Measurements from ENCODE around the gene ACTN4.
"Not testable (repeated sequence)": the region's sequence is repeated elsewhere in the genome, so short reads cannot be mapped to it uniquely, and the experiment has no call there.

ACTN4 gene

DNA sequence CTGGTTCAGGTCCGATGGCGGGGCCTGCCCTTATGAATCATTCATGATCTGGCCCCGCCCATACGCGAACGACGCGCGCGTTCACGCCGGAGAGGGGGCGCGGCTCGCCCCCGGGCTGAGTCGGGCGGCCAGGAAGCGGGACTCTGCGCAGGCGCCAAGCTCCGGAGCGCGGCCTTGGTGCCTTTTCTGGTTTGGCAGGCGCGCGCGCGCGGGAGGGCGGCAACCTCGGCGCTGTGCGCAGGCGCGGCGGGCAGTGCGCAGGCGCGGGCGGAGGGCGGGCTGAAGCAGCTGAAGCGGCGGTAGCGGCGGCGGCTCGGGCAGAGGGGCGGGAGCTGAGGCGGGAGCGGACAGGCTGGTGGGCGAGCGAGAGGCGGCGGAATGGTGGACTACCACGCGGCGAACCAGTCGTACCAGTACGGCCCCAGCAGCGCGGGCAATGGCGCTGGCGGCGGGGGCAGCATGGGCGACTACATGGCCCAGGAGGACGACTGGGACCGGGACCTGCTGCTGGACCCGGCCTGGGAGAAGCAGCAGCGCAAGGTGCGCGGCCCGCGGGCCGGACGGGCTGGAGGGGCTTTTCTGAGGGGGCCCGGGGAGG lies at the start of gene ACTN4:
Gene ACTN4, plus strand, starts transcription at position 282 of the 598 bp plus-strand sequence. Its CDS starts 97 bp downstream, at position 379.
- peak; percentile 99 for DNase-seq (ENCODE audit: low spot score)

GRCh38 chr19:38599722-38600121 lies 47.7 kb upstream of the ACTN4 start:
- no peak for DNase-seq (ENCODE audit: low spot score)

DNA sequence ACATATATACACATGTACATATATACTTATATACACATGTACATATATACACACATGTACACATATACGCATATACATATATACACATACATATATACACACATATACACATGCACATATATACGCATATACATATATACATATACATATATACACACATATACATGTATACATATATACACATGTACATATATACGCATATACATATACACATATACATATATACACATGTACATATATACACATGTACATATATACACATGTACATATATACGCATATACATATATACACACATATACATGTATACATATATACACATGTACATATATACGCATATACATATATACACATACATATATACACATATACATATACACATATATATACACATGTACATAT lies 44.6 kb upstream of the ACTN4 start:
- DNase-seq (ENCODE audit: low spot score) = not testable (repeated sequence)

DNA sequence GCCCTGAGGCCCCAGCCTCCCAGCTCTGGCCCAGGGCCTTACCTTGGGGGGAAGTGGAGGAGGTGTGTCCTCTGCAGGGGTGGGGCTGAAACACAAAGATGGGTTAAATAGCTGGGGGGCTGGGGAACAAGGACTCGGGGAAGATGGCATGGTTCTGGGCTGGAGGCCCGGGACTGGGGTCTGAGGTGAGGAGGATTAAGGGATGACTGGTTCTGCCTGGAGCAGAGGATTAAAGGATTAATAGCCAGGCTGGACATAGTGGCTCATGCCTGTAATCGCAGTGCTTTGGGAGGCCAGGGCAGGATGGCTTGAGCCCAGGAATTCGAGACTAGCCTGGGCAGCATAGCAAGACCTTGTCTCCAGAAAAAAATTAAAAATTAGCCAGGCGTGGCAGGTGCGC lies 41.3 kb upstream of the ACTN4 start:
- DNase-seq (ENCODE audit: low spot score) = no peak

DNA sequence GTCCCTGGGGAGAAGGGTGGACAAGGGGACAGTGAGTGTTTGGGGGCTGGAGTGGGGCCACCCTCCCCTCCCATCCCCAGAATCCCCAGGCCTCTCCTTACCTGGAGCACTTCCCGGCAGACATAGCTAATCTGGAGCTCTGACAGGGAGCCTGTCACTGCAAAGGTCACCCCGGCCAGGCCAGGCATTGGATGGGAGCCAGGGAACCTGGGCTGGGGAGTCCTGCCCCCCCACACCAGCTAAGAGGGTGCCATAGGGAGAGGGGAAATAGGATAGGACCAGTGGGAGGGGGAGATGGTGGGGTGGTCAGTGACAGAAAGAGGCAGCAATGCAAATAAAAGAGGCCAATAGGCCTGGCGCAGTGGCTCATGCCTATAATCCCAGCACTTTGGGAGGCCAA lies 33.2 kb upstream of the ACTN4 start:
- DNase-seq (ENCODE audit: low spot score) = no peak

GRCh38 chr19:38615007-38615581 lies 32.4 kb upstream of the ACTN4 start:
- no peak for DNase-seq (ENCODE audit: low spot score)

DNA sequence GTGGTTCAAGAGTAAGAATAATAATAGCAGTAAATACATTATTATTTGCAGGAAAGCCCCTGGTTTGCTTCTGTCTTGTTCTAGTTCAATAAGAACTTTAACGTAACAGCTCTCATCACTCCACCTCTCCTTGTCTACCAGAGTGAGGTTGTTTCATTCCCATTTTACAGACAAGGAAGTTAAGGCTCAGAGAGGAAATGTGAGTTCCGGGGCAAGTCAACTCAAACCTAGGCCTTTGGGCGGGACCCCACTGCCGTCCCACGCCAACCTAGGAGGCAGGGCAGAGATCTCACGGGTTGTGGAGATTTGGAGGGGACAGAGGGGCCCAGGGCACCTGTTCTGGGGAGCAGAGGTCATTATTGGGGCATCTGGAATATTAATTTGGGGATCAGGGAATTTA lies 31.2 kb upstream of the ACTN4 start:
- DNase-seq (ENCODE audit: low spot score) = no peak

DNA sequence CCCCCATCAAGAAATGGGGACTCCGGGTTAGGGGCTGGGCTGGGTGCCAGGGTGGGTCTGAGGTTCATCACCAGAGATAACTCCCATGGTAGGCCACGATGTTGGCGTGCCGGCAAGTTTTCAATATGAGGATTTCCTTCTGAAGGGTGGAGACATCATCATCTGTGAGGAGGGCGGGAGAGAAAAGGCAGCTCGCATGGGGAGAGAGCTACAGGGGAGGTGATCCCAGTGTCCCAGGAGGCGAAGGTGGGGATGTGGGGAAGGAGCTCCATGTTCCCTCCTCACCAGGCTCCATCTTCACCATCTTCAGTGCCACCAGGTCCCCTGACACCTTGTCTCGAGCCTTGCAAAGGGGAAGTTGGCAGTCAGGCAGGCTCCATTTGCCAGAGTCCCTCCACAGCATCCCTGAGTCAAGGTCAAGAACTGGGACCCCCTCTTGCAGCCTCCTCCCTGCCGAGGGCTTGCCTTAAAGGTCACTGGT lies 30.1 kb upstream of the ACTN4 start:
- DNase-seq (ENCODE audit: low spot score) = no peak

GRCh38 chr19:38617764-38618589 lies 29.5 kb upstream of the ACTN4 start, which contains the start of gene MAP4K1:
TSS of gene MAP4K1 (minus strand) at chr19:38617953. CDS start at chr19:38617895, 58 bp downstream.
- DNase-seq (ENCODE audit: low spot score) = no peak

- DNase-seq (ENCODE audit: low spot score) = peak; percentile 99
Measured at GRCh38 chr19:38618590-38619360, 28.7 kb upstream of the ACTN4 start, which contains the start of gene EIF3K. TSS of gene EIF3K (plus strand) at chr19:38619188. CDS start at chr19:38619269, 81 bp downstream.

DNA sequence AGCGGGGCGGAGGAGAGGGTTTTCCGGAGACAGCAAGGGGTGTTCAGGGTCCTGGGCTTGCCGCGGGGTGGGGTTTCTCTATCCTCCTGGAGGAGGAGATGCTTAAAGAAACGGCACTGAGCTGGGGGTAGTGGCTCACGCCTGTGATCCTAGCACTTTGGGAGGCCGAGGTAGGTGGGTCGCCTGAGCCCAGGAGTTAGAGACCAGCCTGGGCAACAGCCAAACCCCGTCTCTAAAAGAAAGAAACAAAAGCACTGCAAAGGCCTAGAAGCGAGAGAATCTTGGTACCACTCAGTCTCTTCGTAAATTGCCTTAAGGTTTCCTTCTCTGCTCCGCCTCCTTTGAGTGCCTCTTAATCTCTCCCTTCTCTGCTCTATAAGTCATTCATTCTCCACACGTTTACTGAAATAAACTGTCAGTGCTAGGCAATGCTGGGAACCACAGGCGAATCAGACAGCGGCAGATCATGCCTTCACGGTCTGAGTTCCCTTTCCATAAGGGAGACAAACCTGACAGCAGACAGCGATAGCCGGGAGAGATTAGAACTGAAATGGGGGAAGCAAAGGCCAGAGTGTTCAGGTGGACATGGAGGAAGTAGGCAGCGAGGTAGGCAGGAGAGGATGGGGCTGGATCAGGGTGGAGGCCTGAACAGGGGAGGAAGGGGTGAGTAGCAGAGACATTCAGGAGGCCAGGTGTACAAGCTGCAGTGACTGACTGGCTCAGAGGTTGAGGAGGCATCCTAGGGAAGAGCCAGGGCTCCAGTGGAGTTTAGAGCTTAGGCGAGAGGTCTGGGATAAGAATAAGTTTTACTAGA lies 27.9 kb upstream of the ACTN4 start:
- DNase-seq (ENCODE audit: low spot score) = no peak

- DNase-seq (ENCODE audit: low spot score) = no peak
Measured at GRCh38 chr19:38624822-38625221, 22.6 kb upstream of the ACTN4 start.

GRCh38 chr19:38626401-38626800 lies 21.0 kb upstream of the ACTN4 start:
- no peak for DNase-seq (ENCODE audit: low spot score)

GRCh38 chr19:38629568-38629967 lies 17.9 kb upstream of the ACTN4 start:
- DNase-seq (ENCODE audit: low spot score) = no peak

GRCh38 chr19:38631301-38631700 lies 16.1 kb upstream of the ACTN4 start:
- not testable (repeated sequence) for DNase-seq (ENCODE audit: low spot score)

GRCh38 chr19:38631811-38632475 lies 15.5 kb upstream of the ACTN4 start:
- DNase-seq (ENCODE audit: low spot score) = not testable (repeated sequence)

DNA sequence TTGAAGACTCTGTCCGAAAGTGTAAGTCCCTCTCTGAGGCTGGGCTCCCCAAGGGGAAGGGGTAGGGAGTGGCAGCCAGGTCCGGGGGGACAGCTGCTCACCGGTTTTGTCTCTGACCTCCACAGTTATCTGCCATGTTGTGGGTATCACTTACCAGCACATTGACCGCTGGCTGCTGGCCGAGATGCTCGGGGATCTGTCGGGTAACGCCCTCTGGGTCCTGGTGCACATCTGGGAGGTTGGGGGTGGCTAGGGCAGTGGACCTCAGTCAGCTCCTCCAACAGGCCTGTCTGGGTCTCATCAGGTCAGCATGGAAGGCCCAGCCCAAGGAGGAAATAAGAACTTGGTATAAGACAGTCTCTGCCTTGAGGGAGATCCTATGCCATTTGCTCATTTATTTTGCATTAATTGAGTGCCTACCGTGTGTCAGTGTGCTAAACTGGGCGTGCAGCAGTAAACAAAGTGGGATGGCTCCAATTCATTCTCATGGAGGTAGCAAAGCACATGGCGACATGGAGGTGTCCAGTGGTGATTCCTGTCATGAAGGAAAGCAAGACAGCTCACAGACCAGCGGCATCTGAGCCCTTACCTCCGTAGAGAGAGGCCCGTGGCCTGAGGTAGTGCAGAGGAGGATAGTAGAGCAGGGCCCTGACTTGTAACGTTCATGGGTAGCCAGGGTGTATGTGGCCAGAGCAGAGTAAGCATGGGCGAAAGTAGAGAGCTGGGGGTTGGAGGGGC lies 14.8 kb upstream of the ACTN4 start:
- DNase-seq (ENCODE audit: low spot score) = no peak

DNA sequence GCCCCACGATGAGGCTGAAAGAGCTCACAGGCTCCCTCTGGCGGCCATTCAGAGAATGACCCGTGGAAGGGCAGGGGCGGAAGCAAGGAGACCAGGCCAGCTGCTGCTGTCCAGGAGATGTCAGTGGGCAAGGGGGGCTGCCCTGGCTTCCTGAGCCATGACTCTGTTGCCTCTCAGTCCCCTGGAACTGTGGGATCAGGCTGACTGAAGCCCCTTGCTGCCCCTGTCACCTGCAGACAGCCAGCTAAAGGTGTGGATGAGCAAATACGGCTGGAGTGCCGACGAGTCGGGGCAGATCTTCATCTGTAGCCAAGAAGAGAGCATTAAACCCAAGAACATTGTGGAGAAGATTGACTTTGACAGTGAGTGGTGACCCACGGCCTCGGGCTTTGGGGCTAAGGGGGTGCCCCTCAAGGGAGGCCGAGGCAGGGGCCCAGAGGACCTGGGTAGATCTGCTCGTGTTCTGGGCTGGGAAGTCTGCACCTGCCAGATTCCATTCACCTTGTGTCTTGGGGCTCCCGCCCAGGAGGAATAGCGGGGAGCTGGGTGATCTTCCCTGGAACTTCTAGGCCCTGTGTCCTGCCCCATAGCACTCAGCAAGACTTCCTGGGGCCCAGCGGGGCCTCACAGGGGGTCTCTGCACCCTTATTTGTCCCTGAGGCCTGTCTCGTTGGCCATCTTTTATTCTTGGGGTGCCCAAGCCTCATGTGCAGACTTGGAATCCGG lies 12.5 kb upstream of the ACTN4 start:
- no peak for DNase-seq (ENCODE audit: low spot score)
